GM18870 (cell line): ENCODE results near the gene FLNB.
"Not testable (repeated sequence)": the region's sequence is repeated elsewhere in the genome, so short reads cannot be mapped to it uniquely, and the experiment has no call there.

ENCODE experiments used
- ATAC-seq: cut with Tn5 transposase; IDR thresholded peaks from one replicate; pipeline ENCODE4 v1.9.1; 2021; ENCODE audit warnings: moderate library complexity; ENCODE audit not compliant: unreplicated experiment

Gene FLNB

GRCh38 chr3:58198804-58199203 lies 190.6 kb downstream of the FLNB start:
- ATAC-seq, result no peak

- ATAC-seq, result no peak
Observed at GRCh38 chr3:58200121-58200709, 192.0 kb downstream of the FLNB start.

DNA sequence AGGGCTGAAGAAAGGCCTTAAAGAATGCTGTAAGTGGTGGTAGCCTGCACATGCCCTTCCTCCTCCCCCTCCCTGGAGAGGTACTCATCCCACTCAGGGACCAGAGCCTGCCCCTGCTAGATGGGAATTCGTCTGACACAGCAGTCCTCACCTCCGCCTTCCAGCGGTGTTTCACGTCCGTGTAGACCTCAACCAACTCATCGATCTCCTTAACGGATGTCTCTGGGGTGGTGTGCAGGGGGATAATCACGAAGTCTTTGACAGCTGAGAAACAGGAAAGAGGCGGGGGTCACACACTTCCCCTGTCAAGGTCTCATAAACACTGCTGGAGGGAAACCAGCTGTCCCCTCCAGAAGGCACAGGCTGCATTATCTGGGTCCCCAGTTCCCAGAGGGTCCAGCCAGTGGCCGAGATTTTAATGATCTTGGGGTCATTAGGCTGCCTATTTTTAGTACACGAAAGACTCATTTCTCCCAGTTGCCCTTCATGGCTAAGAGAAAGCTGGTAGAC lies 192.7 kb downstream of the FLNB start:
- ATAC-seq, result no peak

DNA sequence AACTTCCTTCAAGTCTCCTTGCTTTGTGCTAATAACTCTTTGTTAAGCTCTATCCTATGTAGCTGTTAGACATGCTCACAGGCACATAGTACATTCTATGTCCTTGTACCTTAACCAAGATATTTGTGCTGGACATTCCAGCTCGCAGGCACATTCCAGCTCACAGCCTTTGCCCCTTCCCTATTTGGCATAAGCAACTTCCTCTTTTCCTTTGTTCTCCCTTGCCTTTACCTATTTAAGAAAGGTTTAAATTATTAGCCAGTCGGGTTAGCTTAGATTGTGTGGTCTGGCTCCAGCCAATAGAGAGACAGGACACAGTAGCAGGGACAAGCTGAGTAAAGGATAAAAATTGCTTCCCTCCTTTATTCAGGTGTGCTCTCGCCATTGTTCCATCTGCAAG lies 193.2 kb downstream of the FLNB start:
- ATAC-seq, result not testable (repeated sequence)

- ATAC-seq, result no peak
Observed at GRCh38 chr3:58202917-58203360, 194.7 kb downstream of the FLNB start.

- ATAC-seq, result no peak
Observed at GRCh38 chr3:58203541-58203940, 195.3 kb downstream of the FLNB start.

GRCh38 chr3:58204720-58205119 lies 196.5 kb downstream of the FLNB start:
- ATAC-seq, result no peak

DNA sequence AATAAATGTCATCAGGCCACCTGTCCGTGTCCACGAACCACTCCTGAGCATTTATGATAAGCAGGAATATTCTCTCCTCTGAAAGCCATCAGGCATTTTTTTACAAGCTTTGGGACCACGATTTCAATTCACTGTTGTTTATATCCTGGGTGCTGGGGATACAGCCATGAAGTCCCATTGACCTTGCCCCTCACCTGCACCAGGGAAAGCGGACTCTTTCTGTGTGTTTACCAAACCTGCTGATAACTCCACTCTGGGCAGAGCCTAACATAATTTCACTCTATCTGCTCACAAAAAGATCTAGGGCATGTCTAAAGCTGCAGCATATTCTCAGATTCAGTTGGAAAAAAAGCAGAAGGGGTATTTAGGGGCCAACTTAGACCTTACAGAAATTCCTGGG lies 197.8 kb downstream of the FLNB start:
- ATAC-seq, result no peak

DNA sequence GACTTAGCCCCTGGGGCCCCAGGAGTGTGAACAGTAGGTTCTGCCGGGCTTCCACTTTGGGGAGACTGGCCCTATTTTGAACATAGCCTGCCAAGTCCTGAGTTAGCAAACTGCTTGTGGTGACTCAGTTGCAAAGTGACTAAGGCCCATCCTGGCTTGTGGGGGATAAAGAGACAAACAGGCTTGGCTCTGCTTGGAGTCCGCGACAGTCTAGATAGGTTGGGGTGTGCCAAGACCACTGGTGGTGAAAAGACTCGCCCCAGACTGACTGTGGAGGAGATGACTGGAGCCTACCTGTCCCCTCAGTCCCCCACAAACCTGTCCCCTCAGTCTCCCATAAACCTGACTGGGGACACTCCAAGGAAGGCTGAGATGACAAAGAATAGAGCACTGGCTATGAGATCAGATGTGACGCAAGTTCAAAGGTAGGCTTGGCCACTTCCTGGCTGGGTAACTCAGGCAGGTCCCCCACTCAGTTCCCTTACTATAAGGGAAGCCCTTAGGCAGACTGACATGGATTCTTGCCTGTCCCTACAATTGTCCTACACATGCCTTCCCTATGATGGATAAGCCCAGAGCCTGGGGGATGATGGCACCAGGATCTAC lies 198.3 kb downstream of the FLNB start:
- ATAC-seq, result no peak

DNA sequence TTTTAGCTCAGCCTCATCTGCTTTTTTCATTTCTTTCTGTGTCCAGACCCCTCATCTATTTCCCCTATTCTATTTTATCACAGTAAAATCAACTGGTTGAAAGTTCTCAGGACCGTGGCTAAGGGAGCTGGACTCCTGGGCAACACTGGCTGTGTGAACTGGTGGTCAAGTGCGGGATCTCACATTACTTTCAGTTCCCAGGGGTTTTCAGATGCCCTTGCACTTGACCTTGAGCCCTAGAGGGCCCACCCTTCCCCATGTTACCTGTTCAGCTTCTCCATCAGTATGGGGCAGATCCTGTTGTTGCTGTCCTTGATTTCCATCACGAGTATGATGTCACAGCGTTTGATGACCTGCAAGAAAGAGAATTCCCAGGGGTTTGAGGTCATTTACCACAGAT lies 199.7 kb downstream of the FLNB start:
- no peak for ATAC-seq

- no peak for ATAC-seq
Observed at GRCh38 chr3:58209933-58210332, 201.7 kb downstream of the FLNB start.

DNA sequence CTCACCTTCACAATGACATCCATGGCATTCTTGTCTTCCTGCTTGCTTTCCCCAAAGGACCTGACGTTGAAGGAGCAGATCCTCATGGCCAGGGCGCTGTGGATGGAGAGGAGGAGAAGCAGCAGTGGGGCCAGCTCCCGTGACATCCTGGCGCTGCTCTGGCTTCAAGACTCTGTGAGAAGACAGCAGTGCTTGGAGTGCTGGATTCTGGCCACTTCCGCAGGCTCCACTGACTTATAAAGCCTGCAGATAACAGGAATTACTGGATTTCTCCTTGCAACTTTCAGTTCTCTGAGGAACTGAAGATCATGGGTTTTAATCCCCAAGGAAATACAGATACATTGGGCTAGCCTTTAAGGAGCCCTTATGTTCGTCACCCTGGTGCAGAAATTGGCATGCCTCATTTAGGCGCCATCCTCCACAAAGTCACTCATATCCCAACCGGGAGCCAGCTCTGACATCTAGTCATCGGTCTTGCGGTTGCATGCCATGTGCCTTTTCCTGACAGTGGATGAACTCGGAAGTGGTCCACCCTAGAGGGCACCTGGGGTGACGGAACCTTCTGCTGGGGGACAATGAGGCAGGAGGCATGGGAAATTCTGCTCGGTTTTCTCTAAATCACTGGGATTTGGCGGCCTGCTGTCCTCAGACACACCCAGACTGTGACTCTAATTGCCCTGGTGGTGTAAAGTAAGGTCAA lies 202.7 kb downstream of the FLNB start, which contains the start of gene DNASE1L3:
Gene DNASE1L3 (minus strand): TSS at position 212 of the 700 bp plus-strand sequence. CDS start 66 bp downstream, at position 146.
- no peak for ATAC-seq

- peak; percentile 83 for ATAC-seq
Observed at GRCh38 chr3:58214484-58215316, 206.5 kb downstream of the FLNB start.

- ATAC-seq, result no peak
Observed at GRCh38 chr3:58215317-58216025, 207.2 kb downstream of the FLNB start.

GRCh38 chr3:58216496-58217195 lies 208.4 kb downstream of the FLNB start:
- no peak for ATAC-seq

GRCh38 chr3:58217209-58217811 lies 209.1 kb downstream of the FLNB start:
- ATAC-seq, result peak; percentile 36

DNA sequence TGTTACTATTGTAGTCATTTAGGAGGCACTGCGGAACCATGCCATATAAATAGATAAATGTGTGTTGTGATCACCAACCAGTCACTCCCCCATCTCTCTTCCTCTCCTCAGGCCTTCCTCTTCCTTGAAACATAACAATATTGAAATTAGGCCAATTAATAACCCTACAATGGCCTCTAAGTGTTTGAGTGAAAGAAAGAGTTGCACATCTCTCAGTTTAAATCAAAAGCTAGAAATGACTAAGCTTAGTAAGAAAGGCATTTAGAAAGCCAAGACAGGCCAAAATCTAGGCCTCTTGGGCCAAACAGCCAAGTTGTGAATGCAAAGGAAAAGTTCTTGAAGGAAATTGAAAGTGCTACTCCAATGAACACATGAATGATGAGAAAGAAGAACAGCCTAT lies 210.7 kb downstream of the FLNB start:
- no peak for ATAC-seq
